Omental fat pad (tissue), 4 donors: ENCODE data around the gene TCF21. TPM values are rescaled to one million over a fixed set of nuclear protein-coding genes. Genes with fewer than 3 reads are reported as not detected.

Source experiments
- ATAC-seq: fragments of 150-250 bp; one replicate; pipeline ENCODE4 v1.9.1; 2016; ENCODE audit warnings: mild to moderate bottlenecking, moderate library complexity; ENCODE audit not compliant: low FRiP score
- DNase-seq: peaks from one replicate; pipeline ENCODE4 v3.0.0-alpha.2; 2019; ENCODE audit warnings: low spot score
- CTCF ChIP-seq, 3 donors: fragments of 450-650 bp; IDR thresholded peaks; one replicate each; pipeline ENCODE4 v1.5.1; 2016 to 2017; ENCODE audit warnings: antibody characterized with exemption in 3 of 3, mild to moderate bottlenecking in 3 of 3, moderate library complexity in 2 of 3
- total RNA-seq, 4 donors: library from RNA; depleted of rRNA; stranded (reverse); fragments of >200 nt; gene quantifications; one replicate each; pipeline ENCODE4 v1.1.0, GENCODE V29; 2016

The TCF21 gene
- total RNA-seq, 4 donors from 2014 or later: 5.8 to 13.7 (median 7.1) TPM

GRCh38 chr6:133893946-133894345, 5.0 kb downstream of the TCF21 start:
- TF ChIP-seq CTCF (IDR thresholded peaks at IDR 0.05): no peak
- ATAC-seq (no peak), DNase-seq (no peak)

- ATAC-seq: peak; percentile 21
- DNase-seq: no peak
- no peak for TF ChIP-seq CTCF (IDR thresholded peaks at IDR 0.05)
These were observed 5.5 kb downstream of the TCF21 start for GRCh38 chr6:133894369-133894768.

- TF ChIP-seq CTCF (IDR thresholded peaks at IDR 0.05): no peak
- peak; percentile 53 for ATAC-seq
- DNase-seq: no peak
These were observed 6.0 kb downstream of the TCF21 start for GRCh38 chr6:133894795-133895358.

- no peak for TF ChIP-seq CTCF (IDR thresholded peaks at IDR 0.05)
- ATAC-seq (peak; percentile 39), DNase-seq (no peak)
These were observed 6.8 kb downstream of the TCF21 start for GRCh38 chr6:133895573-133896343.

- DNase-seq (no peak), ATAC-seq (no peak)
- no peak for TF ChIP-seq CTCF (IDR thresholded peaks at IDR 0.05)
These were observed 7.4 kb downstream of the TCF21 start for GRCh38 chr6:133896344-133896721.

GRCh38 chr6:133898263-133898662, 9.3 kb downstream of the TCF21 start:
- DNase-seq: no peak
- TF ChIP-seq CTCF (IDR thresholded peaks at IDR 0.05): no peak
- ATAC-seq: no peak

GRCh38 chr6:133899556-133899955, 10.6 kb downstream of the TCF21 start:
- ATAC-seq: no peak
- TF ChIP-seq CTCF (IDR thresholded peaks at IDR 0.05): no peak
- no peak for DNase-seq
